A549 treated with CORT108297 at 1 μM for 4 hours (cell line): Measurements from ENCODE around the gene CIP2A. TPM values are rescaled to one million over a fixed set of nuclear protein-coding genes. Genes with fewer than 3 reads are reported as not detected.

ENCODE experiments used
- total RNA-seq: library from RNA; stranded (reverse); fragments of 200-300 nt; extraction: Qiagen RNA extraction; gene quantifications from 5 replicates; pipeline ENCODE4 v1.2.3, GENCODE V29; 2022

CIP2A gene
- 16.7 to 22.4 TPM (median 21.2 TPM) in 5 replicates for total RNA-seq

GRCh38 chr3:108589081-108589997 lies at the start of gene CIP2A, which contains the start of gene DZIP3:
CIP2A (minus strand) TSS chr3:108589438; CDS start chr3:108589375, 63 bp downstream.
DZIP3 (plus strand) TSS chr3:108589722; CDS start chr3:108605407, 15,685 bp downstream.

GRCh38 chr3:108510496-108510895 lies 78.7 kb downstream of the CIP2A start, which contains the start of gene MYH15:
MYH15 (minus strand) TSS chr3:108510596; CDS start chr3:108510530, 66 bp downstream.

Other genes starting within 250 kb of the CIP2A start
- gene MYH15, start 78.8 kb downstream of the CIP2A start, total RNA-seq: 0.17 to 0.26 TPM (median 0.19 TPM) in 5 replicates
- gene DZIP3, start 284 bp upstream of the CIP2A start, total RNA-seq: 3.9 to 5.0 TPM (median 4.1 TPM) in 5 replicates
- not detected in 5 replicates for gene RETNLB, start 168.0 kb upstream of the CIP2A start, total RNA-seq
- gene TRAT1, start 233.3 kb upstream of the CIP2A start, total RNA-seq: not detected in 5 replicates